ENCODE data around the gene COQ10B. TPM values are rescaled to one million over a fixed set of nuclear protein-coding genes. Genes with fewer than 3 reads are reported as not detected.

The COQ10B gene
- total RNA-seq, 1 donor from 2014 or later, result 20.8 TPM

DNA sequence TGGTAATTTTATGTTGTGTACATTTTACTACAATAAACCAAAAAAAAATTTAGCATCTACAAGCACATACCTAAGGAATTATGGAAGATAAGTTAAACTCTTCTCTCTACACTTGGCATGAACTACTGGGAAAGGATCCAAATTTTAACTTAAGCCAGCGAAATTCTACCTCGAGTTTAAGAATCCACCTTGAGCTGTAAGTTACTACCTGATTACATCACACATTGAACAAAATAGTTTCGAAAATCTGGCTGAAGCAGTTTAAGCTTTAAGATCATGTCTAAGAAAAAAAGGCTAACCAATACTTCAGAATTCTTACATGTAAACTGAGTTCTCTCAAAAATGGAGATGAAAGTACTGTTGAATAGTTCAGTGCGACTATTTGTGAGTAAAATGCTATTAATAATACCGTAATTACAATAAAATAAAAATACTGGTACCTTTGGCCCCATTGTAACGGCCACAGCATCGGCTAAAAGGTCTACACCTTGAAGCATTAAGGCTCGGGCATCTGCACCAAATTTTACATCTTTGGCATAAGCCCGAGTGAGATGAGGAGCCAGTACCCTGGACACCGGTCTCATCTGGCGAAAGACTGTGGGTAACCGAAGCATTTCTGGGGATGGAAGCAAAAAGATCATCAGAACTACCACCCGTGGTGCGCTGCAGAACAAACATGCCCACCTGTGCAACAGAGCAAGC is 45.0 kb downstream of the COQ10B start:
- intact Hi-C loops (cut with micrococcal nuclease), result no loop called here
- no peak for DNase-seq (ENCODE audit: low spot score)
- H3K4me3 Mint-ChIP-seq (ENCODE audit: low read depth), result peak overlapping the region; percentile 94

GRCh38 chr2:197498937-197499593 is 45.7 kb downstream of the COQ10B start:
- Mint-ChIP-seq H3K36me3 (ENCODE audit: low read depth) (peaks cover 88% of the 10 kb centered on the region), H3K4me1 (ENCODE audit: low read depth) (peaks cover 45% of the 10 kb centered on the region), H3K4me3 (ENCODE audit: low read depth) (peak overlapping the region; percentile 94), H3K27me3 (ENCODE audit: low read depth) (no peaks in the 10 kb centered on the region), H3K27ac (peak overlapping the region; percentile 97), H3K9me3 (no peaks in the 10 kb centered on the region)
- intact Hi-C loops (cut with micrococcal nuclease), result loop anchor here (1.0 kb wide), 1 partner anchor 64 kb away; the partner anchor contains the start of gene SF3B1
- DNase-seq (ENCODE audit: low spot score), result peak; percentile 53

More for the DNA sequence above, 45.0 kb downstream of the COQ10B start:
- Mint-ChIP-seq H3K27ac (peak overlapping the region; percentile 97), H3K4me1 (ENCODE audit: low read depth) (peaks cover 45% of the 10 kb centered on the region), H3K27me3 (ENCODE audit: low read depth) (no peaks in the 10 kb centered on the region), H3K36me3 (ENCODE audit: low read depth) (peaks cover 87% of the 10 kb centered on the region), H3K9me3 (no peaks in the 10 kb centered on the region)

GRCh38 chr2:197499594-197500502 is 46.5 kb downstream of the COQ10B start, which contains the start of the genes HSPD1 and HSPE1:
HSPD1 (minus strand) TSS chr2:197499840; CDS start chr2:197498848, 992 bp downstream.
HSPE1 (plus strand) TSS chr2:197500379; CDS start chr2:197500437, 58 bp downstream.
- H3K27me3 Mint-ChIP-seq (ENCODE audit: low read depth), result no peaks in the 10 kb centered on the region
- peak within 1 kb of the TSS; percentile 94 for H3K4me3 Mint-ChIP-seq (ENCODE audit: low read depth)
- DNase-seq (ENCODE audit: low spot score), result peak; percentile 99
- H3K27ac Mint-ChIP-seq, result peak within 1 kb of the TSS; percentile 97
- peaks cover 41% of the 10 kb centered on the region for H3K4me1 Mint-ChIP-seq (ENCODE audit: low read depth)
- H3K36me3 Mint-ChIP-seq (ENCODE audit: low read depth), result peaks cover 88% of the 10 kb centered on the region
- no peaks in the 10 kb centered on the region for H3K9me3 Mint-ChIP-seq
- intact Hi-C loops (cut with micrococcal nuclease), result loop anchor here (1.0 kb wide), 4 partner anchors 15 to 205 kb away; partner anchors contain the start of genes COQ10B, MARS2 and SF3B1

DNA sequence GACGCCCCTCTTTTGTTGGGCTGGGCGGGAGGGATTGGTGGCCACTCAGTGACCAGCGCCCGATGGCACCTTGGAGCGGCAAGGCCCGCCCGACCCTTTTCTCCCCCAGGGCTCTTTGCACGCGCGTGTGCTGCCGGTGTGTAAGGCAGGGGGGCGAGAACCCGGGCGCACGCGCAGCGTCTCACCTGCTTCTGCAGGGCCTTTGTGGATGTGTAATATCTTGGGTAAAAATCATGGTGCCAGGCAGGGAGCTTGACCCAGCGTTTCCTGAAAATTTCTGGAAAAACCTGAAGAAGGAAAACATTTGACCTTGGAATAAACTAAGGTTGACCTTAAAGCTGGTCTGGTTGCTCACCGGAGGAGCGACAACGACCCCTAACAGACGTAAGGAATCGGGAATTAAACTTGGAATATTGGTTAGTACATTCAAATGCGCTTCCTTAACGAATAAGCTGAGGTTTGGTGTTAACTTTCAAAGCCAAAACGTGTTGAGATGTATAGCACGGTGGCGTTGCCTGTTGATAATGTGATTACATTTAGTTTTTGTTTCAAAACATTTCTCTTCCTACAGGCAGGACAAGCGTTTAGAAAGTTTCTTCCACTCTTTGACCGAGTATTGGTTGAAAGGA is 47.3 kb downstream of the COQ10B start:
- H3K4me1 Mint-ChIP-seq (ENCODE audit: low read depth), result peaks cover 39% of the 10 kb centered on the region
- H3K27ac Mint-ChIP-seq, result peak overlapping the region; percentile 97
- no peak for DNase-seq (ENCODE audit: low spot score)
- peak overlapping the region; percentile 94 for H3K4me3 Mint-ChIP-seq (ENCODE audit: low read depth)
- peaks cover 88% of the 10 kb centered on the region for H3K36me3 Mint-ChIP-seq (ENCODE audit: low read depth)
- intact Hi-C loops (cut with micrococcal nuclease), result loop anchor here (1.0 kb wide), 3 partner anchors 15 to 205 kb away; partner anchors contain the start of genes COQ10B and MARS2
- no peaks in the 10 kb centered on the region for H3K9me3 Mint-ChIP-seq
- H3K27me3 Mint-ChIP-seq (ENCODE audit: low read depth), result no peaks in the 10 kb centered on the region

GRCh38 chr2:197502201-197502600 is 48.8 kb downstream of the COQ10B start:
- Mint-ChIP-seq H3K4me3 (ENCODE audit: low read depth) (peak overlapping the region; percentile 94), H3K27me3 (ENCODE audit: low read depth) (no peaks in the 10 kb centered on the region), H3K9me3 (no peaks in the 10 kb centered on the region), H3K36me3 (ENCODE audit: low read depth) (peaks cover 76% of the 10 kb centered on the region), H3K4me1 (ENCODE audit: low read depth) (peaks cover 25% of the 10 kb centered on the region), H3K27ac (peak overlapping the region; percentile 9)
- no peak for DNase-seq (ENCODE audit: low spot score)
- intact Hi-C loops (cut with micrococcal nuclease), result no loop called here

DNA sequence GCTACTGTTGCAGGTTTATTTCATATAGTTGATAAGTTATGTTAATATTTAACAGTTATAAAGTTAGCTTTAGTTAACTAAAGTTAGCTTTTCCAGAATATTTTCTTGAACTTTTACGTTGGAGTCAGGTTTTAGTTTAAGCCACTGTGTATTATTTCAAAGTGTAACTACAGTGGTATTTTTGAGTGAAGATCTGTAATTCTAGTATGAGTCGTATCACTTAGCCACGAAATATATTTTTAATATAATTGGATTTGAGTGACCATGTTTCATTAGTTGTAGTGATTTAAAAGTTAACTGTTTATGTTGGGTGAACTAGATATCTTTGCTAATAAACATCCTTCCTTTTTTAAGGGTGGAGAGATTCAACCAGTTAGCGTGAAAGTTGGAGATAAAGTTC is 49.3 kb downstream of the COQ10B start:
- H3K27ac Mint-ChIP-seq, result no peak overlapping the region
- no peak for DNase-seq (ENCODE audit: low spot score)
- peaks cover 72% of the 10 kb centered on the region for H3K36me3 Mint-ChIP-seq (ENCODE audit: low read depth)
- H3K9me3 Mint-ChIP-seq, result no peaks in the 10 kb centered on the region
- H3K4me3 Mint-ChIP-seq (ENCODE audit: low read depth), result peak overlapping the region; percentile 94
- intact Hi-C loops (cut with micrococcal nuclease), result no loop called here
- H3K27me3 Mint-ChIP-seq (ENCODE audit: low read depth), result no peaks in the 10 kb centered on the region
- H3K4me1 Mint-ChIP-seq (ENCODE audit: low read depth), result peaks cover 20% of the 10 kb centered on the region

DNA sequence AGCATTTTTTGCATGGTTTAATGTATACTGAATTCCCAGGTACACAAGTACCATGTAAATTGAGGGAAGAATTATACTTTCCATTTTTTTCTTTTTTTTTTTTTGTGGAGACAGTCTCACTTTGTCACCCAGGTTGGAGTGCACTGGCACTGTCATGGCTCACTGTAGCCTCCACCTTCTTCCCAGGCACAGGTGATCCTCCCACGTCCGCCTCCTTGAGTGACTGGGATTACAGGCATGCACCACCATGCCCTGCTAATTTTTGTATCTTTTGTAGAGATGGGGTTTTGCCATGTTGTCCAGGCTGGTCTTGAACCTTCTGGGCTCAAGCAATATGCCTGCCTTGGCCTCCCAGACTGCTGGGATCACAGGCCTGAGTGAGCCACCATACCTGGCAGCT is 50.6 kb downstream of the COQ10B start:
- no peak overlapping the region for H3K4me3 Mint-ChIP-seq (ENCODE audit: low read depth)
- H3K36me3 Mint-ChIP-seq (ENCODE audit: low read depth), result peaks cover 68% of the 10 kb centered on the region

GRCh38 chr2:197504512-197504911 is 51.2 kb downstream of the COQ10B start:
- H3K4me3 Mint-ChIP-seq (ENCODE audit: low read depth), result no peak overlapping the region
- intact Hi-C loops (cut with micrococcal nuclease), result no loop called here
- DNase-seq (ENCODE audit: low spot score), result no peak
- no peaks in the 10 kb centered on the region for H3K27me3 Mint-ChIP-seq (ENCODE audit: low read depth)
- H3K4me1 Mint-ChIP-seq (ENCODE audit: low read depth), result peaks cover 14% of the 10 kb centered on the region
- peaks cover 65% of the 10 kb centered on the region for H3K36me3 Mint-ChIP-seq (ENCODE audit: low read depth)
- no peaks in the 10 kb centered on the region for H3K9me3 Mint-ChIP-seq
- H3K27ac Mint-ChIP-seq, result no peak overlapping the region

More for the DNA sequence above, 50.6 kb downstream of the COQ10B start:
- no peaks in the 10 kb centered on the region for H3K9me3 Mint-ChIP-seq
- DNase-seq (ENCODE audit: low spot score), result no peak
- no peak overlapping the region for H3K27ac Mint-ChIP-seq
- intact Hi-C loops (cut with micrococcal nuclease), result no loop called here
- peaks cover 14% of the 10 kb centered on the region for H3K4me1 Mint-ChIP-seq (ENCODE audit: low read depth)
- no peaks in the 10 kb centered on the region for H3K27me3 Mint-ChIP-seq (ENCODE audit: low read depth)

- H3K27ac Mint-ChIP-seq, result no peak overlapping the region
- peaks cover 50% of the 10 kb centered on the region for H3K36me3 Mint-ChIP-seq (ENCODE audit: low read depth)
- H3K4me3 Mint-ChIP-seq (ENCODE audit: low read depth), result no peak overlapping the region
- H3K27me3 Mint-ChIP-seq (ENCODE audit: low read depth), result no peaks in the 10 kb centered on the region
- no peaks in the 10 kb centered on the region for H3K9me3 Mint-ChIP-seq
- DNase-seq (ENCODE audit: low spot score), result no peak
- intact Hi-C loops (cut with micrococcal nuclease), result no loop called here
- H3K4me1 Mint-ChIP-seq (ENCODE audit: low read depth), result peaks cover 12% of the 10 kb centered on the region
These were observed 53.3 kb downstream of the COQ10B start for GRCh38 chr2:197506658-197507057.

DNA sequence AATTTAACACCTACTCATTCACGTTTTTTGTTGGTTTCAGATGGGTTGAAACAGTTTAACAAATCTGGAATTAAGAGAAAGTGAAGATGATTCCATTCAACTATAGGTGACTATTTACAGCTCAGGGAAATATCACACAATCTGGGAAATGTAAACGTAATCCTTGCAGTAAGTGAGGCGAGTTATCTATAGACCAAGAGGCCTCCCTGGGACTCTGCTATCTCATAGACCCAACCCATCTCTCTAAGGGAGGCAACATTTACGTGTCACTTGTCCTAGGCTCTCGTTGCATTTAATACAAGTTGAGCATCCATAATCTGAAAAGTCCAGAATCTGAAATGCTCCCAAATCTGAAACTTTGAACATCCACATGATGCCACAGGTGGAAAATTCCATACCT is 60.6 kb downstream of the COQ10B start:
- H3K27ac Mint-ChIP-seq, result no peak overlapping the region
- H3K36me3 Mint-ChIP-seq (ENCODE audit: low read depth), result peaks cover 10% of the 10 kb centered on the region
- peaks cover 15% of the 10 kb centered on the region for H3K4me1 Mint-ChIP-seq (ENCODE audit: low read depth)
- H3K9me3 Mint-ChIP-seq, result no peaks in the 10 kb centered on the region
- no peaks in the 10 kb centered on the region for H3K27me3 Mint-ChIP-seq (ENCODE audit: low read depth)
- no peak overlapping the region for H3K4me3 Mint-ChIP-seq (ENCODE audit: low read depth)
- intact Hi-C loops (cut with micrococcal nuclease), result loop anchor here (10.0 kb wide), 1 partner anchor 261 kb away; no protein-coding TSS in a partner anchor
- DNase-seq (ENCODE audit: low spot score), result no peak

GRCh38 chr2:197514754-197515153 is 61.4 kb downstream of the COQ10B start:
- intact Hi-C loops (cut with micrococcal nuclease), result loop anchor here (1.0 to 10.0 kb wide), 3 partner anchors 14 to 260 kb away; partner anchors contain the start of genes HSPE1 and SF3B1
- peaks cover 16% of the 10 kb centered on the region for H3K36me3 Mint-ChIP-seq (ENCODE audit: low read depth)

GRCh38 chr2:197515315-197515738 is 62.0 kb downstream of the COQ10B start:
- intact Hi-C loops (cut with micrococcal nuclease), result loop anchor here (1.0 to 10.0 kb wide), 3 partner anchors 15 to 259 kb away; partner anchors contain the start of genes HSPE1 and SF3B1
- no peaks in the 10 kb centered on the region for H3K9me3 Mint-ChIP-seq
- peak overlapping the region; percentile 84 for H3K27ac Mint-ChIP-seq
- peaks cover 20% of the 10 kb centered on the region for H3K36me3 Mint-ChIP-seq (ENCODE audit: low read depth)
- no peak for DNase-seq (ENCODE audit: low spot score)
- peaks cover 18% of the 10 kb centered on the region for H3K4me1 Mint-ChIP-seq (ENCODE audit: low read depth)
- peak overlapping the region; percentile 99 for H3K4me3 Mint-ChIP-seq (ENCODE audit: low read depth)
- no peaks in the 10 kb centered on the region for H3K27me3 Mint-ChIP-seq (ENCODE audit: low read depth)

More at GRCh38 chr2:197514754-197515153, 61.4 kb downstream of the COQ10B start:
- H3K27me3 Mint-ChIP-seq (ENCODE audit: low read depth), result no peaks in the 10 kb centered on the region
- peak overlapping the region; percentile 99 for H3K4me3 Mint-ChIP-seq (ENCODE audit: low read depth)
- H3K9me3 Mint-ChIP-seq, result no peaks in the 10 kb centered on the region
- DNase-seq (ENCODE audit: low spot score), result no peak
- peak overlapping the region; percentile 84 for H3K27ac Mint-ChIP-seq
- peaks cover 18% of the 10 kb centered on the region for H3K4me1 Mint-ChIP-seq (ENCODE audit: low read depth)

All from activated T-helper 2 cell treated with anti-CD3 and anti-CD28 coated beads, Interferon-gamma antibody, Interleukin-2, Interleukin-4, amounts not matched to agents 10 μg/mL and 5 μg/mL and 100 μg/mL, durations not matched to agents 14 hours and 24 hours and 36 hours (primary cell).